ENCODE measurements around the gene ITGAD.

Gene ITGAD

GRCh38 chr16:31461921-31462804 lies 69.0 kb downstream of the ITGAD start:
- H3K9me2 ChIP-seq (replicated peaks; ENCODE audit: control insufficient read depth, low read length) = no peaks in the 10 kb centered on the region
- H3K9me3 ChIP-seq (ENCODE audit: control insufficient read depth, insufficient read depth, low read length) = no peaks in the 10 kb centered on the region
- H3K27me3 ChIP-seq (ENCODE audit: control insufficient read depth, low read length) = no peaks in the 10 kb centered on the region; the same call in 1 of the 2 replicates
- H3K4me1 ChIP-seq (ENCODE audit: control insufficient read depth, low read length) = peaks cover 25% of the 10 kb centered on the region
- peaks cover 11% of the 10 kb centered on the region for H3K36me3 ChIP-seq (ENCODE audit: control insufficient read depth, low read length)
- H3K27ac ChIP-seq (ENCODE audit: low read depth, low read length) = no peak overlapping the region
- TF ChIP-seq EZH2phosphoT487 (IDR thresholded peaks at IDR 0.05; ENCODE audit: borderline replicate concordance, low read length) = no peak
- TF ChIP-seq CTCF (IDR thresholded peaks at IDR 0.05; ENCODE audit: low read depth, low read length, poor library complexity, severe bottlenecking) = no peak
- H3K4me2 ChIP-seq (ENCODE audit: low read length) = no peak overlapping the region
- peaks cover 13% of the 10 kb centered on the region for H4K20me1 ChIP-seq (ENCODE audit: control insufficient read depth, insufficient read depth, low read depth, low read length)
- no peaks in the 10 kb centered on the region for H3F3A ChIP-seq (ENCODE audit: control insufficient read depth, insufficient read depth)
- H3K4me3 ChIP-seq (ENCODE audit: low read length) = no peak overlapping the region
- peaks cover 22% of the 10 kb centered on the region for H3K79me2 ChIP-seq (ENCODE audit: control insufficient read depth, low read length)

- Histone ChIP-seq H3K4me1 (ENCODE audit: control insufficient read depth, low read length) (peaks cover 18% of the 10 kb centered on the region), H3K9me3 (ENCODE audit: control insufficient read depth, insufficient read depth, low read length) (no peaks in the 10 kb centered on the region), H3K27me3 (ENCODE audit: control insufficient read depth, low read length) (no peaks in the 10 kb centered on the region; the same call in 1 of the 2 replicates), H3K9me2 (replicated peaks; ENCODE audit: control insufficient read depth, low read length) (no peaks in the 10 kb centered on the region), H4K20me1 (ENCODE audit: control insufficient read depth, insufficient read depth, low read depth, low read length) (peaks cover 6% of the 10 kb centered on the region), H3K79me2 (ENCODE audit: control insufficient read depth, low read length) (0 out of 2 replicates have a peak, but pooled peaks cover 4% of the 10 kb centered on the region), H3K27ac (ENCODE audit: low read depth, low read length) (no peak overlapping the region), H3K36me3 (ENCODE audit: control insufficient read depth, low read length) (no peaks in the 10 kb centered on the region), H3F3A (ENCODE audit: control insufficient read depth, insufficient read depth) (no peaks in the 10 kb centered on the region), H3K4me3 (ENCODE audit: low read length) (no peak overlapping the region), H3K4me2 (ENCODE audit: low read length) (no peak overlapping the region)
- no peak for TF ChIP-seq CTCF (IDR thresholded peaks at IDR 0.05; ENCODE audit: low read depth, low read length, poor library complexity, severe bottlenecking)
- TF ChIP-seq EZH2phosphoT487 (IDR thresholded peaks at IDR 0.05; ENCODE audit: borderline replicate concordance, low read length) = no peak
Observed at GRCh38 chr16:31464348-31464769, 71.2 kb downstream of the ITGAD start.

GRCh38 chr16:31464781-31465260 lies 71.7 kb downstream of the ITGAD start:
- no peaks in the 10 kb centered on the region for H3F3A ChIP-seq (ENCODE audit: control insufficient read depth, insufficient read depth)

More at GRCh38 chr16:31464781-31465260, 71.7 kb downstream of the ITGAD start:
- Histone ChIP-seq H3K9me3 (ENCODE audit: control insufficient read depth, insufficient read depth, low read length) (no peaks in the 10 kb centered on the region), H3K36me3 (ENCODE audit: control insufficient read depth, low read length) (no peaks in the 10 kb centered on the region), H3K9me2 (replicated peaks; ENCODE audit: control insufficient read depth, low read length) (no peaks in the 10 kb centered on the region), H3K27me3 (ENCODE audit: control insufficient read depth, low read length) (no peaks in the 10 kb centered on the region; the same call in 1 of the 2 replicates), H4K20me1 (ENCODE audit: control insufficient read depth, insufficient read depth, low read depth, low read length) (peaks cover 6% of the 10 kb centered on the region), H3K79me2 (ENCODE audit: control insufficient read depth, low read length) (0 out of 2 replicates have a peak, but pooled peaks cover 4% of the 10 kb centered on the region), H3K27ac (ENCODE audit: low read depth, low read length) (no peak overlapping the region), H3K4me3 (ENCODE audit: low read length) (no peak overlapping the region), H3K4me2 (ENCODE audit: low read length) (no peak overlapping the region), H3K4me1 (ENCODE audit: control insufficient read depth, low read length) (peaks cover 18% of the 10 kb centered on the region)
- TF ChIP-seq EZH2phosphoT487 (IDR thresholded peaks at IDR 0.05; ENCODE audit: borderline replicate concordance, low read length) (no peak), CTCF (IDR thresholded peaks at IDR 0.05; ENCODE audit: low read depth, low read length, poor library complexity, severe bottlenecking) (no peak)
